GM12864 (cell line): ENCODE measurements around the gene UBE3D.

Source experiments
- DNase-seq: peaks from one replicate; pipeline ENCODE4 v3.0.0-alpha.2; 2011; ENCODE audit warnings: low read depth
- H3K4me3 ChIP-seq: 2 replicates; pipeline ENCODE4 v1.5.1; 2011; ENCODE audit warnings: mild to moderate bottlenecking, low read depth, low read length, control low read depth
- TF ChIP-seq, protein P1 (sequence below): IDR thresholded peaks from 2 replicates; pipeline ENCODE4 v1.5.1; 2011; ENCODE audit warnings: low read depth, mild to moderate bottlenecking, moderate library complexity, low read length, control low read depth, inconsistent platforms; ENCODE audit errors: missing control alignments

UBE3D gene, protein sequence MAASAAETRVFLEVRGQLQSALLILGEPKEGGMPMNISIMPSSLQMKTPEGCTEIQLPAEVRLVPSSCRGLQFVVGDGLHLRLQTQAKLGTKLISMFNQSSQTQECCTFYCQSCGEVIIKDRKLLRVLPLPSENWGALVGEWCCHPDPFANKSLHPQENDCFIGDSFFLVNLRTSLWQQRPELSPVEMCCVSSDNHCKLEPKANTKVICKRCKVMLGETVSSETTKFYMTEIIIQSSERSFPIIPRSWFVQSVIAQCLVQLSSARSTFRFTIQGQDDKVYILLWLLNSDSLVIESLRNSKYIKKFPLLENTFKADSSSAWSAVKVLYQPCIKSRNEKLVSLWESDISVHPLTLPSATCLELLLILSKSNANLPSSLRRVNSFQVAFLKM

DNA sequence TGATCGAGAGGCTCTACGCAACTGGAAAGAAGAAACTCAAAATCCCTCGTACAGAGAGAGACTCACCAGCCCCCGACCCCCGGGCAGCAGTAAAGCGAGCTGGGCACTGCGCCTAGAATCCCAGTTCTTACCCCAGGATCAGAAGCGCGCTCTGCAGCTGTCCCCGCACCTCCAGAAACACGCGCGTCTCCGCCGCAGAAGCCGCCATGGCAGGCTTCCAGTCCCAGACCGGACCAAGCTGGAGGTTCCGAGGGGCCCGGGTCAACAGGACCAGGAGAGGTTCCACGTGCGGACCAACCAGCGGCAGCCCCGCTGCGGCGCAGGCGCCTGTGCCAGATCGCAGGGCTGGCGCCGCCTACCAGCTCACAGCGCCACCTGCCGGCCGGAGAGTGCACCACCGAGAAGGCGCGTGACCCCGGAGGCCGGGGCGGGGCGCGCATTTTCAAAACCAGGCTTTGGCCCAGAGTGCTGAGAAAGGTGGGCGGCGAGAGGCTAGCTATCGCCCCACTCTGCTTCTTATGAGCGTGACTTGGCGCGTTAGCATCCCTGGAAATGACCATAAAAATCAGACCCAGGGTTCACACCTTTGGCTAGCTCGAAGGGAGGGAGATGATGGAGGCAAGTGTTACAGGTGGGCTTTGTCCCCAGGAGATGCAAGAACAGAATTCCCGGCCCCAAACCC is at the start of gene UBE3D:
Gene UBE3D, minus strand, starts transcription at position 331 of the 682 bp plus-strand sequence. Its CDS starts 123 bp downstream, at position 208.
- H3K4me3 ChIP-seq = peak within 1 kb of the TSS; percentile 98
- TF ChIP-seq, protein P1, sequence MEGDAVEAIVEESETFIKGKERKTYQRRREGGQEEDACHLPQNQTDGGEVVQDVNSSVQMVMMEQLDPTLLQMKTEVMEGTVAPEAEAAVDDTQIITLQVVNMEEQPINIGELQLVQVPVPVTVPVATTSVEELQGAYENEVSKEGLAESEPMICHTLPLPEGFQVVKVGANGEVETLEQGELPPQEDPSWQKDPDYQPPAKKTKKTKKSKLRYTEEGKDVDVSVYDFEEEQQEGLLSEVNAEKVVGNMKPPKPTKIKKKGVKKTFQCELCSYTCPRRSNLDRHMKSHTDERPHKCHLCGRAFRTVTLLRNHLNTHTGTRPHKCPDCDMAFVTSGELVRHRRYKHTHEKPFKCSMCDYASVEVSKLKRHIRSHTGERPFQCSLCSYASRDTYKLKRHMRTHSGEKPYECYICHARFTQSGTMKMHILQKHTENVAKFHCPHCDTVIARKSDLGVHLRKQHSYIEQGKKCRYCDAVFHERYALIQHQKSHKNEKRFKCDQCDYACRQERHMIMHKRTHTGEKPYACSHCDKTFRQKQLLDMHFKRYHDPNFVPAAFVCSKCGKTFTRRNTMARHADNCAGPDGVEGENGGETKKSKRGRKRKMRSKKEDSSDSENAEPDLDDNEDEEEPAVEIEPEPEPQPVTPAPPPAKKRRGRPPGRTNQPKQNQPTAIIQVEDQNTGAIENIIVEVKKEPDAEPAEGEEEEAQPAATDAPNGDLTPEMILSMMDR = peak; percentile 92
- DNase-seq = peak; percentile 51

DNA sequence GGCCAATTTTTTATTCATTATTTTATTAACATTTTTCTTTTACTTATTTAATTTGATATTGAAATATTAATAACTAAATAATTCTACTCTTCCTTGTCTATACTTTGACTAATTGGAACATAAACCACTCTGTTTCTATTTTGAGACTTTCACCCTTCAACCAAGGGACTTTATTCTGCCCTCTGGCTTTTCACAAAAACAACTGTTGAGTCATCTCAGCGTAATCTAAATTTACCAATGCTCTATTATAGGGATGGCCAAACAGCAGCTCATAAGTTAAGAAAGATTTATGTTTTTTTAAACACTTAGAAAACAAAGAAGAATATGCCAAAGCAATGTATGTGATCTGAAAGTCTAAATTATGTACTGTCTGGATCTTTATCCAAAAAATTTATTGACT is 48.5 kb upstream of the UBE3D start:
- TF ChIP-seq, protein P1 = no peak
- no peak overlapping the region for H3K4me3 ChIP-seq
- DNase-seq = no peak

DNA sequence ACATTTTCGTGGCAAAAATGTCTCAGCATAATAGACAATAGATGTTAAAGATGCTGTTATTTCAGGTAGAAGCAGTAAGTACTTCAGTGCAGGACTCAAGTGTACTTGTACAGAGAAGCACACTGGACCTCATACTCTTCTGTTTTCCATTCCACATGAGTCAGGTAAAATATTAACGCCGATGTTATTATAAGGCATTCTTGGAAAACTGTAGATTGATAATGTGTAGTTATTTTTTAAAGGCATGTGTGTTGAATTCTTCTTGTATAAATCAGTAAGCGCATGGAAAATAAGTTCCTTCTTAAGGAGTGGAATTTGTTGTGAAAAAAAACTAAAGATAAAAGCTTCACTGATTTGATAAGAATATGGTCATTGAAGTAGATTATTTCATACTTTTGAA is 47.6 kb upstream of the UBE3D start:
- TF ChIP-seq, protein P1 = no peak
- DNase-seq = no peak
- no peak overlapping the region for H3K4me3 ChIP-seq

DNA sequence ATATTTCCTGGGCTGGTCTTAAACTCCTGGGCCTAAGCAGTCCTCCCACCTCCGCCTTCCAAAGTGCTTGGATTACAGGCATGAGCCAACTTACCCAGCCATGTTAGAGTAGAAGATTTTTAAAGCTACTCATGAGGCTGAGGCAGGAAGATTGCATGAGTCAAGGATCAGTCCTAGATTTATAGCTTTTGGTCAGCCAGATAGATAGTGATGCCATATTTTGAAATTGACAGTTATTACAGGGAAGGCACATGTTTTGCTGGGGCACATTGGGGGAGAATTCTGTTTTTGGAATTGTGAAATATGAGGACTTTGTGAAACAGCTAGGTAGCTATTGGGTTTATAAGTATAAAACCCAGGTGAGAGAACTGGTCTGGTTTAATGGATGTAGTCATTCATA is 42.7 kb upstream of the UBE3D start:
- no peak overlapping the region for H3K4me3 ChIP-seq
- TF ChIP-seq, protein P1 = no peak
- no peak for DNase-seq

DNA sequence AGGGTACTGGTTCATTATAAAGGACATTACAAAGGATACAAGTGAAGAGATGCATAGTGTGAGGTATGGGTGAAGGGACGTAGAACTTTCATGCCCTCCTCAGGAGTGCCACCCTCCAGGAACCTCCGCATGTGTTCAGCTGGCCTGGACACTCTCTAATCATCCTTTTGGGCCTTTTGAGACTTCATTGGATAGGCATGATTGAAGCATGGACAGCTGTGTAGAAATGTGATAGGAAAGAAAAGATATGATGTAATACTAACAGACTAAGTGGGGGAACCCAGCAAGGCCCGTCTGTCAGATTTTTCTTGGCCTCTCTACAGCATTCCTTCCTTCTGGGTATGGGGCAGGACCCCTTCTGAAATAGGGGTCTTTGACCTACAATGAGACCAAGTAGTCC is 32.9 kb upstream of the UBE3D start:
- DNase-seq = no peak
- H3K4me3 ChIP-seq = no peak overlapping the region
- TF ChIP-seq, protein P1 = no peak

DNA sequence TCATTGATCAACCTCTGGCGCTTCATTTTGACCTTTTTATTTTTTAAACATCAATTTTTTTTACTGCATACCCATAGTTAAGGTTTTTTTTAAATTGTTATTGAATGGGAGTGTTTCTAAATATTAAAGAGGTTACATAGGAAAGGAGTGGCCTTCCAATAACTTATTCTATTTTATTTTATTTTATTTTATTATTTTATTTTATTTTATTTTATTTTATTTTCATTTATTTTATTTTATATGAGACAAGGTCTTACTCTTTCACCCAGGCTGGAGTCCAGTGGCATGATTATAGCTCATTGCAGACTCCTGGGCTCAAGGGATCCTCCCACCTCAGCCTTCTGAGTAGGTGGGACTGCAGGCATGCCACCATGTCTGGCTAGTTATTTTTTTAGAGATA is 32.0 kb upstream of the UBE3D start:
- TF ChIP-seq, protein P1 = no peak

More for the DNA sequence above, 32.0 kb upstream of the UBE3D start:
- H3K4me3 ChIP-seq = no peak overlapping the region
- no peak for DNase-seq
